PC-3 (cell line): ENCODE data around the gene PHLDB1. TPM values are rescaled to one million over a fixed set of nuclear protein-coding genes. Genes with fewer than 3 reads are reported as not detected.
"Not testable (repeated sequence)": the region's sequence is repeated elsewhere in the genome, so short reads cannot be mapped to it uniquely, and the experiment has no call there.

Experiments used
- ATAC-seq: fragments of 200-7000 bp; cut with Tn5 transposase; 2 replicates; pipeline ENCODE4 v1.9.1; 2020; ENCODE audit warnings: mild to moderate bottlenecking, moderate library complexity
- BruUV-seq: library from RNA; stranded (reverse); fragments of 400-500 nt; replicated peaks from 2 replicates; lab custom pipeline; 2021; lab: Mats Ljungman, UMichigan
- CTCF ChIA-PET: fragments of 300-600 bp; sonication (Branson Sonifier 250); formaldehyde crosslinking; loops from one replicate; lab custom pipeline; 2022; ENCODE audit warnings: antibody characterized with exemption; lab: Charles Lee
- POLR2A ChIA-PET: fragments of 300-600 bp; sonication (Branson Sonifier 250); formaldehyde crosslinking; loops from one replicate; lab custom pipeline; 2022; ENCODE audit warnings: antibody characterized with exemption; ENCODE audit not compliant: unreplicated experiment; lab: Charles Lee
- DNase-seq: peaks from one replicate; pipeline ENCODE4 v3.0.0-alpha.2; 2015
- H2AFZ ChIP-seq: fragments of 300-600 bp; sonication (generic); 2 replicates; pipeline ENCODE4 v1.6.0; 2016; ENCODE audit warnings: antibody characterized with exemption, low read length
- H3F3A ChIP-seq: fragments of 300-600 bp; sonication (generic); one replicate; pipeline ENCODE4 v1.6.0; 2017; ENCODE audit warnings: antibody characterized with exemption, low read length, control low read depth, mild to moderate bottlenecking; ENCODE audit not compliant: unreplicated experiment
- H3K27ac ChIP-seq: fragments of 300-600 bp; sonication (generic); 2 replicates; pipeline ENCODE4 v1.5.1; 2016; ENCODE audit warnings: mild to moderate bottlenecking, low read length
- H3K27me3 ChIP-seq: fragments of 300-600 bp; sonication (generic); 2 replicates; pipeline ENCODE4 v1.6.1; 2016; ENCODE audit warnings: low read length, mixed read lengths
- H3K36me3 ChIP-seq: fragments of 300-600 bp; sonication (generic); 2 replicates; pipeline ENCODE4 v1.6.1; 2016; ENCODE audit warnings: low read depth, mixed run types, low read length, mixed read lengths
- H3K4me1 ChIP-seq: fragments of 300-600 bp; sonication (generic); 2 replicates; pipeline ENCODE4 v1.5.1; 2016; ENCODE audit warnings: low read length; ENCODE audit not compliant: insufficient read depth
- H3K4me2 ChIP-seq: fragments of 300-600 bp; sonication (generic); 2 replicates; pipeline ENCODE4 v1.6.0; 2016; ENCODE audit warnings: low read length
- H3K4me3 ChIP-seq: fragments of 300-600 bp; sonication (generic); 2 replicates; pipeline ENCODE4 v1.5.1; 2016; ENCODE audit warnings: mild to moderate bottlenecking, low read length, mixed read lengths
- H3K79me2 ChIP-seq: fragments of 300-600 bp; sonication (generic); 2 replicates; pipeline ENCODE4 v1.6.1; 2017; ENCODE audit warnings: low read length, mixed read lengths
- H3K9ac ChIP-seq: fragments of 300-600 bp; sonication (generic); 2 replicates; pipeline ENCODE4 v1.6.0; 2016; ENCODE audit warnings: mild to moderate bottlenecking, low read length
- H3K9me2 ChIP-seq: fragments of 300-600 bp; sonication (generic); replicated peaks from 2 replicates; pipeline ENCODE4 v1.6.1; 2016; ENCODE audit warnings: mixed run types, low read length, mixed read lengths
- H3K9me3 ChIP-seq: fragments of 300-600 bp; sonication (generic); 2 replicates; pipeline ENCODE4 v1.6.1; 2016; ENCODE audit warnings: low read length, mixed read lengths
- H4K20me1 ChIP-seq: fragments of 300-600 bp; sonication (generic); 2 replicates; pipeline ENCODE4 v1.6.1; 2016; ENCODE audit warnings: low read length, mixed read lengths
- CTCF ChIP-seq: fragments of 300-600 bp; sonication (generic); conservative IDR thresholded peaks from 2 replicates; pipeline ENCODE4 v1.5.1; 2017; ENCODE audit warnings: antibody characterized with exemption, low read depth, mild to moderate bottlenecking, low read length
- EZH2 ChIP-seq: fragments of 300-600 bp; sonication (generic); IDR thresholded peaks from one replicate; pipeline ENCODE4 v1.6.1; 2017; ENCODE audit warnings: antibody characterized with exemption, mild to moderate bottlenecking, low read length; ENCODE audit not compliant: unreplicated experiment
- EZH2phosphoT487 ChIP-seq: fragments of 300-600 bp; sonication (generic); IDR thresholded peaks from 2 replicates; pipeline ENCODE4 v1.6.1; 2018; ENCODE audit warnings: mild to moderate bottlenecking, antibody characterized with exemption, low read length, borderline replicate concordance
- intact Hi-C: fragments of 100-400 bp; cut with micrococcal nuclease; formaldehyde crosslinking; loops from 2 replicates; pipeline ENCODE4 v1.9.0; 2023
- total RNA-seq: library from RNA; depleted of rRNA; stranded (reverse); fragments of >200 nt; gene quantifications from 2 replicates; pipeline ENCODE4 v1.2.3, GENCODE V29; 2014

Gene PHLDB1
- total RNA-seq, 1 experiment from 2014 or later: 36.1 TPM

GRCh38 chr11:118565051-118565450, 42.4 kb upstream of the PHLDB1 start:
- Histone ChIP-seq H3F3A (no peaks in the 10 kb centered on the region), H3K9me3 (no peaks in the 10 kb centered on the region), H4K20me1 (no peaks in the 10 kb centered on the region), H3K36me3 (no peaks in the 10 kb centered on the region), H3K27ac (no peak overlapping the region), H3K4me1 (peaks cover 6% of the 10 kb centered on the region; the same call in 1 of the 2 replicates), H3K27me3 (no peaks in the 10 kb centered on the region), H3K4me3 (peak overlapping the region; percentile 41; the same call in 1 of the 2 replicates), H3K9ac (no peak overlapping the region), H3K4me2 (peak overlapping the region; percentile 44), H2AFZ (no peak overlapping the region), H3K79me2 (no peaks in the 10 kb centered on the region), H3K9me2 (no peaks in the 10 kb centered on the region)
- intact Hi-C loops: loop anchor here (10.0 kb wide), 1 partner anchor 160 kb away; the partner anchor contains the start of gene ATP5MG
- ChIA-PET POLR2A (no interaction called here), CTCF (no interaction called here)
- BruUV-seq: no TSS peak
- TF ChIP-seq EZH2phosphoT487 (no peak), EZH2 (no peak), CTCF (no peak)
- ATAC-seq: no peak
- DNase-seq: peak; percentile 11

GRCh38 chr11:118569670-118570069, 37.7 kb upstream of the PHLDB1 start:
- POLR2A ChIA-PET: no interaction called here
- DNase-seq (no peak), ATAC-seq (no peak)
- H3K9ac ChIP-seq: no peak overlapping the region
- H3K27ac ChIP-seq: no peak overlapping the region
- no TSS peak for BruUV-seq
- H3F3A ChIP-seq: no peaks in the 10 kb centered on the region
- H4K20me1 ChIP-seq: peaks cover 15% of the 10 kb centered on the region
- H3K4me3 ChIP-seq: no peak overlapping the region
- no peaks in the 10 kb centered on the region for H3K27me3 ChIP-seq
- CTCF ChIA-PET: interaction anchor here (0.6 kb wide), 1 partner anchor 134 kb away, joined by 3 read pairs; the partner anchor contains the start of gene KMT2A
- H3K4me2 ChIP-seq: no peak overlapping the region
- TF ChIP-seq CTCF: no peak
- TF ChIP-seq EZH2phosphoT487: no peak
- no peak for TF ChIP-seq EZH2
- intact Hi-C loops: loop anchor here (10.0 kb wide), 1 partner anchor 165 kb away; the partner anchor contains the start of gene ATP5MG
- H3K79me2 ChIP-seq: peaks cover 28% of the 10 kb centered on the region
- no peaks in the 10 kb centered on the region for H3K36me3 ChIP-seq
- H3K9me3 ChIP-seq: no peaks in the 10 kb centered on the region
- H3K9me2 ChIP-seq: no peaks in the 10 kb centered on the region
- H2AFZ ChIP-seq: no peak overlapping the region
- H3K4me1 ChIP-seq: peaks cover 24% of the 10 kb centered on the region

- DNase-seq (no peak), ATAC-seq (no peak)
- Histone ChIP-seq H3K9me2 (no peaks in the 10 kb centered on the region), H3K9me3 (no peaks in the 10 kb centered on the region), H3F3A (no peaks in the 10 kb centered on the region), H3K27me3 (no peaks in the 10 kb centered on the region), H3K9ac (no peak overlapping the region), H3K4me2 (no peak overlapping the region), H3K4me3 (no peak overlapping the region), H3K4me1 (peaks cover 25% of the 10 kb centered on the region), H3K79me2 (peaks cover 39% of the 10 kb centered on the region), H2AFZ (no peak overlapping the region), H4K20me1 (peaks cover 25% of the 10 kb centered on the region), H3K27ac (no peak overlapping the region), H3K36me3 (no peaks in the 10 kb centered on the region)
- CTCF ChIA-PET: no interaction called here
- POLR2A ChIA-PET: no interaction called here
- TF ChIP-seq CTCF (no peak), EZH2 (no peak), EZH2phosphoT487 (no peak)
- intact Hi-C loops: no loop called here
- BruUV-seq: no TSS peak
Measured at GRCh38 chr11:118570787-118571186, 36.6 kb upstream of the PHLDB1 start.

- H3K4me2 ChIP-seq: peak overlapping the region; percentile 91
- CTCF ChIA-PET, DNase-seq, intact Hi-C loops, H3K9me3 ChIP-seq, H3K27me3 ChIP-seq, H3K27ac ChIP-seq, ATAC-seq, H3K9me2 ChIP-seq, H3F3A ChIP-seq, H3K36me3 ChIP-seq, BruUV-seq, POLR2A ChIA-PET: not testable (repeated sequence)
- peak overlapping the region; percentile 88 for H3K4me3 ChIP-seq
- peaks cover 48% of the 10 kb centered on the region for H3K79me2 ChIP-seq
- H2AFZ ChIP-seq: peak overlapping the region; percentile 97
- H3K9ac ChIP-seq: peak overlapping the region; percentile 99; the same call in 1 of the 2 replicates
- H4K20me1 ChIP-seq: peaks cover 32% of the 10 kb centered on the region
- peaks cover 25% of the 10 kb centered on the region for H3K4me1 ChIP-seq
Measured at GRCh38 chr11:118571701-118572060, 35.7 kb upstream of the PHLDB1 start.
